Measurements from ENCODE around the gene KCNA2.

Gene KCNA2

DNA sequence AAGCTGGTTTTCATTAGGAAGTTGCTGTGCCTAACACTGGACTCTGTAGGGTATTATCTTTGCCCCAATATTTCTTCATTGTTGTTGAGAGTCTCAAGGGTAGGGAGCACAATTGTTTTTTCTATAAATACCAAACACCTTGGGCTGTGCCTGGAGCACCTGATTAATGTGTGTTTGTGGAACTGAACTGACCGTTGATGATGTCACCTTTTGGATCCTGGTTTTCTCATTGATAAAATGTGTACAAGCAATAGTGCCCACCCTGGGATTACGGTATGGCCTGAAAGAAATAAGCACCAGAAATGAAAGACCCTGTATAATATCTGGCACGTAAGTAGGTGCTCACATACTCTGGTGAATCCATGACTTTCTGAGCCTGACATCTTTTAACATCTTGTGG is 39.3 kb downstream of the KCNA2 start:
- DNase-seq (ENCODE audit: low spot score) = no peak

DNA sequence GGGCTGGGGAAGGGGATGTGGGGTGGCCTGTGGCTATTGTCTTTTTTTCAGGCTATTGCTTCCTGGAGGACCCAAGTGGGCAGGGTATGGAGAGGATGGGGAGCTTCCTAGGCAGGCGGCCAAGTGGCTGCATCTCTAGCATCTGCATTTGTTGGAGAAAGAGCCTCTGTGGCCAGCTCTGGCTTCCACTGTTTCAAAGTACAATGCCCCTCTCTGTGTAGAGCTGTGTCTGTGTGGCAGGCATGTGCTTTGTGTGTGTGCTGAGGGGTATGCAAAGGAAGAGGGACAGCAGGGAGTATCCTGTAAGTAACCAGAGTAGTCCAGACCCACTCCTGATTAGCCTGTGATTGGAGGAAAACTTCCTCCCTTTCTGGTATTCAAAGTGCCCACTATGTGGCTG is 40.6 kb downstream of the KCNA2 start:
- no peak for DNase-seq (ENCODE audit: low spot score)

- no peak for DNase-seq (ENCODE audit: low spot score)
Measured at GRCh38 chr1:110563089-110563488, 43.1 kb downstream of the KCNA2 start.

- no peak for DNase-seq (ENCODE audit: low spot score)
Measured at GRCh38 chr1:110561596-110561995, 44.6 kb downstream of the KCNA2 start.

DNA sequence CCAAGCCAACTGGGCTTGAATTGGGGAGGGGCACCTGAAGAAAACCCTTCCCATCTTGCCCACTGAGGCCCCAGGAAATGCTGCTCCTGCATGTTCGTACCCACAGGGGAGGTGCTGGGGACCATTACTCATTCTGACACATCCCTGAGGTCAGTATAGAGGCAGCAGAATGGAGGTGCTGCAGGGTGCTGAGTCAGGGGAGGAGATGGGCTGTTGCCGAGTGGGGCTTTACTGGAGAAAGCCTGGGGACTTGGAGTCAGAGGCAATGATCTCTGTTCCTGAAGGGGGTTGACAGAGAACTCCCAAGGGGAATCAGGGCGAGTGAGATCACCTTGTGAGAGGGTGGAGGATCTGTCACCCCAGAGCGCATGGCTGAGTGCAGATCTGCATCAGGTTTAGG is 47.0 kb downstream of the KCNA2 start:
- DNase-seq (ENCODE audit: low spot score) = no peak

DNA sequence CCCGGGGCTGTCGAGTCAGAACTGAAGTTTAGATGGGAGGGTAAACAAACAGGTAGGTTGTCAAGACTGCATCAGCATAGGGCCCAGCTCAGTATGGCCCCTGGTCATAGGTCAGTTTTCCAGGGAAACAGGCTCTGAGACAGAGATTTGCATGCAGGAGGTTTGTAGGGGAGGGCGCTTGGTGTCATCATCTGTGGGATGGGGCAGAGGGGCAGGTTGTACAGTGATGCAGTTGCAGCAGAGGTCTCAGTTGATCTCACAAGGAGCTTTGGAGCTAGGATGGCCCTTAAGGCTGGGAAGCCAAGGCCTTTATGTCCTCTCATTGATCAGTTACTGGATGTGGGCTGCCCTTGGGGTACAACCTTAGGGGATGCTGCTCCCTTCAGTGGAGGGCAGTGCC is 48.7 kb downstream of the KCNA2 start:
- no peak for DNase-seq (ENCODE audit: low spot score)

DNA sequence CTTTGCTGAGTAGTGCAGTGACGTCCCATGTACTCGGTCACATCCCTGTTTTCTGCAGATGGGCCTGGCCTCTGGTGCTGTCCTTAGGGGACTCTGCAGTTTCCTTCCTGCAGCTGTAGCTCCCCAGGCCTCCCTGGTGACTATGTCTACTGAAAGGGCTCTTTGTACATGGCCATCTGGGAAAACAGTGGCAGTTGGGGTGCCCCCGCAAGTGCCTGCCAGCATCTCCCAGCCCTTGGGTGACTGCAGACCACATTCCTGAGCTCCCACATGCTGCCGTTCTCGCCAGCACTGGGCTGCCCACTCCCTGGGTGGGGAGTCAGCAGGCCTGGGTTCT is 49.7 kb downstream of the KCNA2 start:
- DNase-seq (ENCODE audit: low spot score) = peak; percentile 39

GRCh38 chr1:110555807-110556470 is 50.2 kb downstream of the KCNA2 start:
- no peak for DNase-seq (ENCODE audit: low spot score)

DNA sequence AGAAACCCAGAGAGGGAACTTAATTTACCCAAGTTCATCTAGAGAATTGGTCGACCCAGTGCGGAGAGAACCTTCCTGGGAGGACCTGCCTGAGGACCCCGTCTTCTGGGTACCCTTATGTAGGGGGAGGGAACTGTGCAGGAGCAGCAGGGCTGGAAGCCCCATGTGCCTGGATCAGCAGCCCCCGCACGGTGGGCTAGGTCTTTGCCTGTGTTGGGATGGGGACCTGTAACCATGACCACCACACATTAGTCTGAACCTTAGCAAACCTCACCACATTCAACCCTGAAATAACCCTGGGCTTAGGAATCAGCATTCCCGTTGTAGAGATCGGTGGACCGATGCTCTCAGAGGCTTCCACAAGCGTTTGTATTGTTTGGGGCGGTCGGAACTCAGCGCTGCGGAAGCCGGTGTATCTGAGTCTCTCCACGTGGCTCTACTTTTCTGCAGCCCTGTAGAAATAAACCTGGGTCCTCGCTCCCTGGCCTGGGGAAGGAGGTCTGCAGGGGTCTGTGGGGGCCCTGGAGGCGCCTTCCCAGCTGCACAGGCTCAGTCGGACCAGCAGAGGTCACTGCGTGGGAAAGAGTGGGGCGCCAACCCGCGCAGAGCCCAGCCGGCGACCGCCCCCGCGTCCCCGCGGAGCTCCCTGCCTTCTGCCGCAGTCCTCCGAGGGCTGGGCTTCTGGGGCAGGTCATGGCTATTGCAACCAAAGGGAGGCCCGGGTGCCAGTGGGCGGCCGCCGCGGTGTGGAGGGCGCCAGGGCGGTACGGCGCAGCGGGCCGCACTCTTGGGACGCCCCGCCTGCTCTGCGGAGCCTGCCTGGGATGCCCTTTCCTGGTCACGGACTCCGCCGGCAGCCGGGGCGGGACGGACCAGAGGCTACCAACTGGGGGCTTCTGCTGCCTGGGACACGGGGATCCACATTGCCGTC is 51.0 kb downstream of the KCNA2 start:
- DNase-seq (ENCODE audit: low spot score) = peak; percentile 27

DNA sequence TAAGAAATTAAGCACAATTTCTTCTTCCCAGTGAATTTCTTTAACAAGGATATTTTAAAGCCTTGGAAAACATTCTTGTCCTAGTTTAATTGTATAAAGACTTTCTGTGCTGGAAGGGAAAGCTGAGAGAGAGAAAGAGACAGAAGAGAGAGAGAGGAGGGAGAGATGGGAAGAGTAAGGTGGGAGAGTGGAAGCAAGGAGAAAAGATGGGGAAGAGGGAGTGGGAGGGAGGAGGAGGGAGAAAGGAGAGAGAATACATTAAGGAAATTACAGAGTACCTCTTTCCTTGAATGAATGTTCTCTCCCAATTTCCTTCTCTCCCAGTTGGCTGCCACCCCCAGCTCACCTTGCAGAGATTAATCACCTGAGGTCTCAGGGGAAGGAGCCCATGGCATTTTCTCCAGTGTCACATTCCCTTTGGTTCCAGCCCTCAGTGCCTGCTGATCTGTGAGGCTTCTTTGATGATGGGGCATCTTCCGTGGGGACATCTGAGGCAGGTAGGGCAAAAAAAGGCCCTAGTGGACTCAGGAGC is 54.8 kb downstream of the KCNA2 start:
- DNase-seq (ENCODE audit: low spot score) = no peak

GRCh38 chr1:110549831-110550230 is 56.3 kb downstream of the KCNA2 start:
- no peak for DNase-seq (ENCODE audit: low spot score)

DNA sequence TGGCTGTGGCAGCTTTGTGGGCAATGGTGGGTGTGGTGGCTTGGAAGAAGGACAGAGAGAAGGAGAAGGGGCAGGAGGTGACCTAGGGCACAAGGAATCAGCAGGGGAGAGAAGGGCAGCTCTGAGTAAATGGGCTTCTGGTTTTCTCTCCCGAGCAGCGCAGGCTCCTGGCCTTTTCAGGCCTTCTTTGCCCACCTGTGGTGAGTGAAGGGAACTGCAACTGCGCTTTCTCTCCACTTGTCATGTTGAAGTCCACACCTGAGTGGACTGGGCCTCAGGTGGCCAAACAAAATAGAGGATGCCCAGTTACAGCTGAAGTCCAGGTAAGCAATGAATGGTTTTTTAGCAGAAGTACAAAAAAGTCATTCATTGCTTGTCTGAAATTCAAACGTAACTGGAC is 57.8 kb downstream of the KCNA2 start:
- DNase-seq (ENCODE audit: low spot score) = peak; percentile 32

DNA sequence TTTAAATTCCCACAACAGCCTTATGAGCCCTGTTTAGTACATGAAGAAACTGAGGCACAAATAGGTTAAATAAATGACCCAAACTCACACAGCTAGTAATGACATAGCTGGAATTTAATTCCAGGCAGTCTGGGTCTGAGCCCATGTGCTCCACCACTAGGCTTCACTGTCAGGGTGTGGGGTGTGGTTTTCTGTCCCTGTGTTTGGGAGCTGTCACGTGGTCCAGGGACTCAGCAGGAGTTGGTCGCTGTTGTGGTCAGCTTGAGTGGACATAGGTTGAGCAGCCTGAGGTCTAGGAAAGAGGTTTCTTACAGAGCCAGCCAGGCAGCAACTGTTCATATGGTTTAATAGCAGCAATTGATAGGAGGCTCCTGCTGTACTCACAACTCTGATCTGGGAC is 59.1 kb downstream of the KCNA2 start:
- no peak for DNase-seq (ENCODE audit: low spot score)

DNA sequence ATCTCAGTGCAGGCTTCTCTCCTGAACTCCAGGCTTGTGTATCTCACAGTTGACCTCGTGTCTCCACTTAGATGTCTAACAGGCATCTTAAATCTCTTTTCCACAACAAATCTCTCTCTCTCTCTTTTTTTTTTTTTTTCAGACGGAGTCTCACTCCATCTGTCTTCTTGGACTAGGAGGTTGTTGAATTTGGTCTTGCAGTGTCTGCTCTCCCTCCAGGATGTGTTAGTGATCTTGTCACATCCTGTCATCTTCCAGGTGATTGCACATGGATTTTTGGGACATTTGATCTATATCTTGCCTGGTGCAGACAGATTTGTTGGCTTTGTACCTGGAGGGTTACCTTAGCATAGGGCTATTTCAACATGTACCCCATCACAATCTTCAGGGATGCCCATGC is 60.7 kb downstream of the KCNA2 start:
- no peak for DNase-seq (ENCODE audit: low spot score)

GRCh38 chr1:110544753-110545152 is 61.4 kb downstream of the KCNA2 start:
- no peak for DNase-seq (ENCODE audit: low spot score)
